Stimulated activated CD8-positive, alpha-beta memory T cell treated with anti-CD3 and anti-CD28 coated beads, Interleukin-4, amount 100 ng/mL, for 4 hours (primary cell): ENCODE results near the gene EP400.
"Not testable (repeated sequence)": the region's sequence is repeated elsewhere in the genome, so short reads cannot be mapped to it uniquely, and the experiment has no call there.

Source experiments
- DNase-seq, 2 donors: peaks; one replicate each; pipeline ENCODE4 v3.0.0-alpha.2; 2020; ENCODE audit warnings: low read depth in 2 of 2, low spot score in 1 of 2

The EP400 gene

GRCh38 chr12:132064631-132065030, 114.9 kb downstream of the EP400 start:
- no peak for DNase-seq

- no peak for DNase-seq
Observed at GRCh38 chr12:132065203-132065602, 115.5 kb downstream of the EP400 start.

- DNase-seq = no peak
Observed at GRCh38 chr12:132065609-132066344, 116.0 kb downstream of the EP400 start.

- no peak for DNase-seq
Observed at GRCh38 chr12:132066345-132066685, 116.6 kb downstream of the EP400 start.

GRCh38 chr12:132066749-132067148, 117.0 kb downstream of the EP400 start:
- DNase-seq = no peak

- no peak for DNase-seq
Observed at GRCh38 chr12:132067182-132067581, 117.4 kb downstream of the EP400 start.

- DNase-seq = no peak
Observed at GRCh38 chr12:132068250-132068649, 118.5 kb downstream of the EP400 start.

- DNase-seq = no peak
Observed at GRCh38 chr12:132069336-132069985, 119.7 kb downstream of the EP400 start.

- DNase-seq = no peak
Observed at GRCh38 chr12:132070298-132070697, 120.6 kb downstream of the EP400 start.

- no peak for DNase-seq
Observed at GRCh38 chr12:132071040-132071810, 121.5 kb downstream of the EP400 start.

GRCh38 chr12:132071830-132072384, 122.2 kb downstream of the EP400 start:
- DNase-seq = no peak

GRCh38 chr12:132074216-132074615, 124.5 kb downstream of the EP400 start:
- DNase-seq = no peak

- DNase-seq = no peak
Observed at GRCh38 chr12:132075026-132075713, 125.4 kb downstream of the EP400 start.

- DNase-seq = no peak
Observed at GRCh38 chr12:132075714-132076553, 126.2 kb downstream of the EP400 start.

GRCh38 chr12:132076711-132077110, 127.0 kb downstream of the EP400 start:
- no peak for DNase-seq

GRCh38 chr12:132077322-132078100, 127.8 kb downstream of the EP400 start:
- no peak for DNase-seq

- DNase-seq = no peak
Observed at GRCh38 chr12:132078190-132078589, 128.4 kb downstream of the EP400 start.

- DNase-seq = no peak
Observed at GRCh38 chr12:132079200-132079599, 129.5 kb downstream of the EP400 start.

GRCh38 chr12:132079695-132080094, 130.0 kb downstream of the EP400 start:
- DNase-seq = no peak

- DNase-seq = not testable (repeated sequence)
Observed at GRCh38 chr12:132080515-132080914, 130.8 kb downstream of the EP400 start.
